NCI-H510A (cell line): ENCODE results near the gene YIPF2.
"Not testable (repeated sequence)": the region's sequence is repeated elsewhere in the genome, so short reads cannot be mapped to it uniquely, and the experiment has no call there.

Experiments used
- DNase-seq: peaks from one replicate; lab custom pipeline; 2025; lab: John Stamatoyannopoulos, UW

The YIPF2 gene

DNA sequence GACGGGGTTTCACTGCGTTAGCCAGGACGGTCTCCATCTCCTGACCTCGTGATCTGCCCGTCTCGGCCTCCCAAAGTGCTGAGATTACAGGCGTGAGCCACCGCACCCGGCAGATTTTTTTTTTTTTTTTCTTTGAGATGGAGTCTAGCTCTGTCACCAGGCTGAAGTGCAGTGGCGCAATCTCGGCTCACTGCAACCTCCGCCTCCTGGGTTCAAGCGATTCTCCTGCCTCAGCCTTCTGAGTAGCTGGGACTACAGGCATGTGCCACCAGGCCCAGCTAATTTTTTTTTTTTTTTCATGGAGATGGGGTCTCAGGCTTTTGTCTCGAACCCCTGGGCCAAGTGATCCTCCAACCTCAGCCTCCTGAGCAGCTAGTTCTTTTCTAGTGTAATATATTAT is 13.2 kb upstream of the YIPF2 start:
- not testable (repeated sequence) for DNase-seq

DNA sequence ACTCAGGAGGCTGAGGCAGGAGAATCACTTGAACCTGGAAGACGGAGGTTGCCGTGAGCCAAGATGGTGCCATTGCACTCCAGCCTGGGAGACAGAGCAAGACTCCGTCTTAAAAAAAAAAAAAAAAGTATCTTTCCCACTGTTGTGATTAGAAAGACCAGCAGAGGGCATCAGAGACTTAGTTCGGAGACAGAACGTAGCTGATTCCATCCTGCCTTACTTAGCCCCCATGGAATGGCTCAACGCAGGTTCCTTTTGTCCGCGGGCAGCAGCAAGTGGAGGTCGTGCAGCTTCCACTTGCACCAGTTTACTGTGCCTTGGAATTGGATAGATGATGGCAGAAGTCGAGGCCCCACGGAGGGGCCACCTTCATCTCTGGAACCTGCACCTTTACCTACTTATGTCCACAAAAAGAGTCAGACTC is 8.2 kb upstream of the YIPF2 start:
- DNase-seq, result peak; percentile 62

DNA sequence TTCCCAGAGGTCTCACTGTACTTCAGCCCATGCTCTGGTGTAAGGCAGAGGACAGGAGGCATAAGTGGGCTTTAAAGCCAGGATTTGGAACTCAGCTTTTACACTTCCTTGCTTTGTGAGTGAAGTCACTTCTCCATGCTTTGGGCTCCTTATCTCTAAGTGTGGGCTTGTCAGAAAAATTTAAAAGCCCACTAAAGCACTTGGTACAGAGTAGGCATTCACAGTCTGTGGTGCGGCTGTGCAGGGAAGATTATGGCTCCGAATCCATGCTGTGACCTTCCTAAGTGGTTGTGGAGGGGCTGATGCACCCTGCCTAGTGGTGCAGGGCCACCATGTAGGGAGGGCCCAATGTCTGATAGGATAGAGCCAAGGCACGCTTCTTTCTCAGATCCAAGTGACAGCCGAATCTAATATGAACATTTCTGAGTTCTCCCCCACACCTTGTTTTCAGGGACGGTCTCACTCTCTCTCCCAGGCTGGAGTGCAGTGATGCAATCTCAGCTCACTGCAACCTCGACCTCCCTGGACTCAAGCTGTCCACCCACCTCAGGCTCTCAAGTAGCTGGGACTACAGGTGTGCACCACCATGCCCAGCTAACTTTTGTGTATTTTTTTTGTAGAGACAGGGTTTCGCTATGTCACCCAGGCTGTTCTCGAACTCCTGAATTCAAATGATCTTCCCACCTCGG is 7.1 kb upstream of the YIPF2 start:
- no peak for DNase-seq

DNA sequence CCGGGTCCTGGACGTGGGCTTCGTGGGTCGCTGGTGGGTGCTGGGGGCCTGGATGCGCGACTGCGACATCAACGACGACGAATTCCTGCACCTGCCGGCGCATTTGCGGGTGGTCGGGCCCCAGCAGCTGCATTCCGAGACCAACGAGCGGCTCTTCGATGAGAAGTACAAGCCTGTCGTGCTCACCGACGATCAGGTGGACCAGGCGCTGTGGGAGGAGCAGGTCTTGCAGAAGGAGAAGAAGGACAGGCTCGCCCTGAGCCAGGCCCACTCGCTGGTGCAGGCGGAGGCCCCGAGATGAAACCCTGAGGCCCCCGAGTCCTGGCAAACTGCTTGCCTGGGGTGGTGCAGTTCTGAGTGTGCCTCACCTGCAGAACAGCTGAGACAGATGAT is 959 bp upstream of the YIPF2 start:
- DNase-seq, result no peak

DNA sequence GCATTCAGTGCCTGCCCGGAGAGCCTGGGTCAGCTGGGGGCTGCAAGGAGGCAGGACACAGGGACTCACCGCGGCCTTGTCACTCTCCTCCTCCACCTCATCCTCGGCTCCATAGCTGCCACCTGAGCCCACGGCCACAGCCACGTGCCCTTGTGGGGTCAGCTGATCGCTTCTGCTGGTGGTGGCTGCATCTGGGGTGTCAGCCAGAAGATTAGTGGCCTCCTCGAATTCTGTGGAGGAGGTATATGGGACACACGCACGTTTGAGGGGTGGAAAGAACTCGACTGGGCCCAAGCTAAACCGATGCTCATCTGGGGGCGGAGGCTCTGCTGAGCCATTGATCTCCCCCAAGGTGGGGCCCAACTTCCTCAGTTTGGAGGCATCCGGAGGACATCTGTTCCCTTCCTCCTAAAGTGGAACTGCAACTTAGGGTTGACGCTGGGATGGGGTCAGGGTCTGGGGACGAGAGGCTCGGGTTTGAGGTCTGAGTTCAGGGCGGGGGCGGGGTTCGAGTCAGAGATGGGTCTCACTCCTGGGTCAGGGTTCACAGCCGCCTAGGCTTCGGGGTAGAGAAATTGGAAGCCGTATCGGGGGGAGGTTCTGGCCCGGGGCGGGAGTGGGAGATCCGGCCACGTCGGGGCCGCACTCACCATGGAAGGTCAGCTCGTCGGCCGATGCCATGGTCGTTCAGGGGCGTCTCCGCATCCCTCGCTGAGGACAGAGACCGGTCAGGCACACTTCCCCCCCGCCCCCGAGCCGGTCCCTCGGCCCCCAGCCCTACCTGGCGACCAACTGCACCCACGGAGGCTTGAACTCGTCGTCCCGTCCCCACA is 493 bp downstream of the YIPF2 start:
- no peak for DNase-seq

DNA sequence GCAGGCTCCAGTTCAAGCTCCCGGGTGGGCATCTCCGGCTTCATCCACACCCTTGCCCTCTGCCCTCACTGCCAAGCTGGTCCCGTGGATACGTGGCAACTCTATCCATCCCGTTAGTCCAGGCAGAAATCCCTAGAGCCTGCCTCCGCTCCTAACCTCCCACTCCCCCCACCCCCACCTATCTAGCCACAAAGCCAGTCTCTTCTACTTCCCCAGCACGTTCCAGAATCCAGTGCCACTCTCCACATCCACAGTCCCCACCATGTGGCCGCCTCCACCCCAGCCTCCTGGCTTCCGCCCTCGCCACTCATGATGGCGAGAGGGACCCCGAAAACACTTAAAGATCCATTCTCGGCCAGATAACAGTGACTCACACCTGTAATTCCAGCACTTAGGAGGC is 3.8 kb downstream of the YIPF2 start:
- no peak for DNase-seq

DNA sequence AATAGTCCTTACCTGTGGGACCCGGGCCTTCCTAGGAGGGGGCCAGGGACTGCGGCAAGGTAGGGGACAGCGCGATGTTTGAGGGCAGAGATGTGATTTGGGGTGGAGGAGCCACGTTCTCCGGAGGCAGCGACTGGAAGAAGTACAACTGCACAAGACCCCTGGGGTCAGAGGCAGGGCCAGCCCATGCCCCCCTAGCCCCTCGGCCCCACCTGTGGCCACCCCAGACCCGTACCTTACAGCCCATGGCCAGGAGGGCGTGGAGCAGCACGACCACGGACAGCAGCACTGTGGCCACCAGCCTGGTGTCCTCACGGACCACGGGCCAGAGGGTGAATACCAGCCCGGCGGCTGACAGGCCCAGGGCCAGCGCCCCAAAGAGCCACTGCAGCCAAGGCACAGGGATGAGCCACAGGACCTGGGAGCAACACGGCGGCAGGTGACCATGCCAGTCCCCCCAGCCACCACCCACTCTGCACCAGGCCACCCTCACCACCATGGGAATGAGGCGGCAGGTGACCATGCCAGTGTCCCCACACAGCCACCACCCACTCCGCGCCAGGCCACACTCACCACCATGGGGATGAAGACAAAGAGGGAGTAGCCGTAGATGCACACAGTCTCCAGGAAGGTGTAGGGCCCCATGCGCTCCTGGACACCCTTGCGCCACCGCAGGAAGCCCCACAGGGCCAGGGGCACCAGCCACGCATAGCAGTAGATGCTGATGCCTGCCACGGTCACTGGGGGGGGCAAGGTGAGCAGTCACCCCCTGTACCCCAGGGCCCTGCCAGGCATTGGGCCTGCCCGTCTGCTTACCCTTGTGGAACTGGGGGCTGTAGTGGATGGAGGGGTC is 5.0 kb downstream of the YIPF2 start:
- no peak for DNase-seq

DNA sequence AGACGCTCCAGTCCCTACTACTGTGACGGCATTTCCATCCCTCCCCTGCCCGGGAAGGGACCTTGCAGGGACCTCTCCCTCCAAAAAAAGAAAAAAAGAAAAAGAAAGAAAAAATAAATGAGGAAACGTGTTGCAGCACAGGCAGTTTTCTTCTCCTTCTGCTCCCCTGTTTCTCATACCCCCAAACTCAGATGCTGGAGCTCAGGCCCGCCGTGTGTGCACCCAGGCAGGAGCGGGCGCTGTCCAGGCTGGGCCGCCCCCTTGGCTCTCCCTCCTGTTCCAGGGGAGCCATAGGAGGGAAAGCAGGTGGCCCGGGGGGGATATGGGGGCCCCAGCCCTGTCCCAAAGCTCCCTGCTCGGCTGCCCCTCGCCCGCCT is 5.8 kb downstream of the YIPF2 start:
- no peak for DNase-seq

DNA sequence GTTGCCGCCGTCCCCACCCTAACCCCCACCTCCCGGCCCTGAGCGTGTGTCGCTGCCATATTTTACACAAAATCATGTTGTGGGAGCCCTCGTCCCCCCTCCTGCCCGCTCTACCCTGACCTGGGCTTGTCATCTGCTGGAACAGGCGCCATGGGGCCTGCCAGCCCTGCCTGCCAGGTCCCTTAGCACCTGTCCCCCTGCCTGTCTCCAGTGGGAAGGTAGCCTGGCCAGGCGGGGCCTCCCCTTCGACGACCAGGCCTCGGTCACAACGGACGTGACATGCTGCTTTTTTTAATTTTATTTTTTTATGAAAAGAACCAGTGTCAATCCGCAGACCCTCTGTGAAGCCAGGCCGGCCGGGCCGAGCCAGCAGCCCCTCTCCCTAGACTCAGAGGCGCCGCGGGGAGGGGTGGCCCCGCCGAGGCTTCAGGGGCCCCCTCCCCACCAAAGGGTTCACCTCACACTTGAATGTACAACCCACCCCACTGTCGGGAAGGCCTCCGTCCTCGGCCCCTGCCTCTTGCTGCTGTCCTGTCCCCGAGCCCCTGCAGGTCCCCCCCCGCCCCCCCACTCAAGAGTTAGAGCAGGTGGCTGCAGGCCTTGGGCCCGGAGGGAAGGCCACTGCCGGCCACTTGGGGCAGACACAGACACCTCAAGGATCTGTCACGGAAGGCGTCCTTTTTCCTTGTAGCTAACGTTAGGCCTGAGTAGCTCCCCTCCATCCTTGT is 6.4 kb downstream of the YIPF2 start:
- DNase-seq, result no peak

DNA sequence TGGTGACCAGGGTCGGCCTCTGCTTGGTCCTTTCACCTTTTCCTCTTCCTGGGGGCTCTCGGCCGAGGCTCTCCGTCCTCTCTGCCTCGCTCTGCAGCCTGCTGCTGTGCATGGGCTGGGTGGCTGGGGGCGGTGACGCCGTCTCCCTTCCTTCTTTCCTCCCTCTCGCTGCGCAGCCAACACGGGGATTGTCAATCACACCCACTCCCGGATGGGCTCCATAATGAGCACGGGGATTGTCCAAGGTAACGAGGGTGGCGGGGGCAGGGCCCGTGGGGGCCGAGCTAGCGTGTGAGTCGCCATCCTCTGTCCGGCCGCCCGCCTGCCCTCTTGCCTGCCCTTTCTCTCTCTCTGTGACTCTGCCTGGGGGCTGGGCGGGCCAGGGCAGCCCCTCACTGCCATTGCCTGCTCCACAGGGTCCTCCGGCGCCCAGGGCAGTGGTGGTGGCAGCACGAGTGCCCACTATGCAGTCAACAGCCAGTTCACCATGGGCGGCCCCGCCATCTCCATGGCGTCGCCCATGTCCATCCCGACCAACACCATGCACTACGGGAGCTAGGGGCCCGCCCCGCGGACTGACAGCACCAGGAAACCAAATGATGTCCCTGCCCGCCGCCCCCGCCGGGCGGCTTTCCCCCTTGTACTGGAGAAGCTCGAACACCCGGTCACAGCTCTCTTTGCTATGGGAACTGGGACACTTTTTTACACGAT is 7.1 kb downstream of the YIPF2 start:
- DNase-seq, result no peak

DNA sequence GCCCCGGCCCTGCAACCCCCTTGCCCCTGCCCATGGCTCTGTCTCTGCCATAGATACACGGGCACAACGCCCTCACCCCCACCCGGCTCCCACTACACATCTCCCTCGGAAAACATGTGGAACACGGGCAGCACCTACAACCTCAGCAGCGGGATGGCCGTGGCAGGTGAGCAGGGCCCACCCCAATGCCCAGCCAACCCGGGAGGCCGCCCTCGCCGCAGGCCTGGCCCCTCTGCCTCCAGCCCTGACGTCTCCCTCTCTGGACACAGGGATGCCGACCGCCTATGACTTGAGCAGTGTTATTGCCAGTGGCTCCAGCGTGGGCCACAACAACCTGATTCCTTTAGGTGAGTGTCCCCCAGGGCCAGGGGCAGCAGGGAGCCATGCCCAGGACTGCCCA is 7.7 kb downstream of the YIPF2 start:
- no peak for DNase-seq

DNA sequence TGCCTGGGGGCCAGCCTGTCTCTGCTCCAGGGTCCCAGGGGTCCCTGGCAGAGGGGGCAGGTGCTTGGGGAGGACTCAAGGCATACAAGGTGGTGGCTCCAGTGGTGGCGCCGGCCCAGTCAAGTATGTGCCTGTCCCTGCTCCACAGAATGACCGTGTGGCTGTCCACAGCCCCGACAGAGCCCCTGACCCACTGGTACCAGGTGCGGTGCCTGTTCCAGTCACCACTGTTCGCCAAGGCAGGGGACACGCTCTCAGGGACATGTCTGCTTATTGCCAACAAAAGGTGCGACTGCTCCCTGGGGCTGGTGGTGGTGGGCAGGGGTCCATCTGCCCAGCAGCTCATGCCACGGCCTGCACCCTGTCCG is 8.2 kb downstream of the YIPF2 start:
- no peak for DNase-seq

DNA sequence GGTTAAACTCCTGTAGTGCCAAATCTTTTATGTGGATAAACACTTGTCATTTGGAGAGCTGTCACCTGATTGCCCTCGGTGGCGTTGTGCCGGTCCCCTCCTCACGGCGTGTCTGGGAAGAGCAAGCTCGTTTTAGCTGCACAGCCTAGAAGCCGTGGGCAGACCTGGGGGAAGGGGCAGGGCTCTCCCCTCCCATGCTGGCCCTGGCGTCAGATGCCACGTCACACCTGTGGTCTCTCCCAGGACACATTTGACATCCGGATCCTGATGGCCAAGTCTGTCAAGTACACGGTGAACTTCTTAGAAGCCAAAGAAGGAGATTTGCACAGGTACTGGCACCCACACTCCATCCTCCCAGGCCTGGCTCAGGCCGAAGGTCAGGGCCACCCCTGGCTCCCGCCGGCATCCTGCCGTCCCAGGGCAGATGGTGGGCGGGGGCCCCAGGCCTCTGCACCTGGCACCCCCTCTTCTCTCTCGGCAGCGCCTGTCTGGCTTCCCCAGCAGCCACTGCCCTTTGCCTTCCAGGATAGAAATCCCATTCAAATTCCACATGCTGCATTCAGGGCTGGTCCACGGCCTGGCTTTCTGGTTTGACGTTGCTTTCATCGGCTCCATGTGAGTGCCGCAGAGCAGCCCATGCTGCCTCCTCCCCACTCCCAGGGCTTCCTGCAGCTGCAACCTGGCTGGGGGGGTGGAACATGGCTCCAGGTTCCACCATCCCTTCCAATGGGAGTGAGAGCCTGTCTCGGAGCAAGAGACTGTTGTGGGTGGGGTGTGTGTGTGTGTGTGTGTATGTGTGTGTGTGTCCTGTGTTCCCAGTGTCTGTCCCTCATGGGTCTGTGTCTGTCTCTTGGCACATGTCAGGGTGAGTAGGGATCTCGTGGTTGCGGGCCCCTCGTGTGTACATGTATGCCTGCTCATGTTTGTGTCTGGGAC is 8.8 kb downstream of the YIPF2 start:
- peak; percentile 82 for DNase-seq

DNA sequence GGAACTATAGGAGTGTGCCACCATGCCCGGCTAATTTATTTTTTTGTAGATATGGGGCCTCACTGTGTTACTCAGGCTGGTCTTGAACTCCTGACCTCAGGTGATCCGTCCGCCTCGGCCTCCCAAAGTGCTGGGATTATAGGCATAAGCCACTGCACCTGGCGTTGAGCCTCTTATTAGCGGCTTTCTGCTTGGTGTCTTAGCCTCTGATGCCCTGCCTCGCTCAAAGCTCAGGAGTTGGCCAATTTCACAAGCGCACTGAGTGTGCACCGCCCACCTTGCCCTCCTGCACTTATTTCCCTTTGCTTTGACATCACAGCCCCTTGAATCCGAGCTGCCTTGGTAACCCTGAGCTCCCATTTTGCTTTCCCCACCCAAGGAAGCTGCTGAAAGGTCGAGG is 10.1 kb downstream of the YIPF2 start:
- peak; percentile 23 for DNase-seq

DNA sequence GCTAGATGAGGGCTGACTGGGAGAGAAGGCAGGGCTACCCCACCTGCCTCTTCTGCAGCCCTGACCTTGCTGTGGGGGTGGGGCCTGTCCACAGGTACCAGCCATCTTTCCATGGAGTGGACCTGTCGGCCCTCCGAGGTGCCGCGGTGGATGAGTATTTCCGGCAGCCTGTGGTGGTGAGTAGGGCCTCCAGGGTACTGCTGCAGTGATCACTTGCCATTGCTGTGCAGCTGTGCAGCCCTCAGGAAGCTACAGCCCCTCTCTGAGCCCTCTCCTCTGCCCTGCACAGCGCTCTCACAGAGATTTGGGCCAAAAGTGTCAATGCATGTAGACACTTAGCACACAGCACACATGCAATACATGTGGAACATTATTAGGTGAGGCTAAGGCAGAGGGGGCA is 11.8 kb downstream of the YIPF2 start:
- no peak for DNase-seq

DNA sequence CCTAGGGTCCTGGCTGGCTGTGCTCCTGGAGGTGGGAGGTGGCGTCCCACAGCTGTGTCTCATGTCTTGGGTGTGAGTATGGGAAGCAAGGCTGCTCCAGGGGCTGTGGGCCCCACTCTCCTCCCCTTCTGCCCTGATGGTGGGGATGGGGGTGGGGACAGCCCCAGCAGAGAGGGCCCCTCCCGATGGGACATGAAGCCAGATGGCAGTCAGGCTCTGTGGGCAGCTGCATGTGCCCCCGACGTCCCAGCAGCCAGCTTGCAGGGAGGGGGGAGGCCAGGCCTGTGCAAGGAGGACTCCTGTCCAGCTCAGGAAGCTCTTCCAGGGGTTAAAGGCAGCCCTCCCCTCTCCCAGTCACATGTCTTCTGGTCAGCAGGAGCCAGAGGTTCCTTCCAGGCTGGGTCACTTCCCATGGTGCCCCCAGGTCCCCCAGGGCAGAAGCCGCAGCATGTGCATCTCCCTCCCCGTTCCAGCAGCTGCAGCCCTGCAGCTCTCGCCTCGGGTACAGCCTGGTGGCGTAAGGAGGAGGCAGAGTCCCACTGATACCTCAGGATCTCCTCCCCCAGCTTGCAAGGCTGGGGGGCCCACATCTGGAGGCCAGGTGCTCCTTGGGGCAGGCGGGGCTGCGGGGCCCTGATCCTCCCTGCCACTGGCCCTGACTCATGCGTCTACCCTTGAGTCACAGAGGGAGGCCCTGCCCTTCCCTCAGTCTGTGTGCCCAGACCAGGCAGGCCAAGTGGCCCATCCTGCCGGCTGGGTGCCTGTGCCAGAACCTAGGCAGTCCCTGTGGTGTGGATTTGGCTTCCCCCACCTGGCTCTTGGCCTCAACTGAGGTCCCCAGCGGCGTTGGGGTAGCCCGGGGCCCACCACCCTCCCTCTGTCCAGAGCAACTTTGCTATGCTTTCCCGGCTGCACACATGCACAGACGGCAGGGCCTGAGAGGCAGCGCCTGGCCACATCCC is 13.0 kb downstream of the YIPF2 start:
- DNase-seq, result no peak

DNA sequence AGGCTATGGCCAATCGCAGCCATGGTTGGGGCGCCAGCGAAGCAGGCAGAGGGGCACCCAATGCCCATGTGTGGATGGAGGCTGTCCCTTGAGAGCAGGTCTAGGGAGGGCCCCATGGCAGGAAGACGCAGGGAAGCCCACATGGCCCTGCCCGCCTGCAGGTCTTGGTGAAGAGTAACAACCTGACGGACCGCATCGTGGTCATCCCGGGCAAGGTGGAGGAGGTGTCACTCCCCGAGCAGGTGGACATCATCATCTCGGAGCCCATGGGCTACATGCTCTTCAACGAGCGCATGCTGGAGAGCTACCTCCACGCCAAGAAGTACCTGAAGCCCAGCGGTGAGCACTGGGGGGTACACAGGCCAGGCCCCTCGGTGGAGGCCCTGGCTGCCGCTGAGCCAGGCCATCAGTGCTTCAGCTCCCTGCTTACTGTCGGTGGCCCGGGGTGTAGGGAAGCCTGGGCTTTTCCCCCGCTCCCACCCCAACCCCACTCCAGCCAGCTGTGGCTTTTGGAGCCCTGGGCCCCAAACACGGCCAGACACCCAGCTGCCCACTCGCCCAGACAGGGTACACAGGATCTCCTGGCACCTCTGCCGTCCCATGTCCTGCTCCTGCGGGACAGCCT is 14.6 kb downstream of the YIPF2 start:
- DNase-seq, result no peak

DNA sequence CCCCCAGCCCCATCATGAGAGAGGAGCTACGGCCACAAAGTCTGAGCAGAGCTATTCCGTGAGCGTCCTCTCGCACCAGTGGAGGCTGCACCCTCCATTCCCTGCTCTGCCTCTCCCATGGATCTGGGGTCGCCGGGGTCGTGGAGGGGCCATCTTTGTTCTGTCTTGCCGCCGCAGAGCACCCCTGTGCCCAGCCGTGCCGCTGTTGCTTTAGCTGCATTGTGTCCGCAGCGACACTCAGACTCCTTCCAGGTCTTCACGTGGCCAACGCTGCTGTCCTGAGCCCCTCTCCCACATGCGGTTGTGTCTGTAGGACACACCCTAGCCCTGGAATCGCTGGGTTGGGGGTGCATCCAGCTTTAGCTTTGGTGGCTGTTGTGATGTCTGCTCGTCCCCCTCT is 15.8 kb downstream of the YIPF2 start:
- no peak for DNase-seq
